B cell (primary cell): ENCODE results near the gene DNAH2.

Experiments
- CTCF ChIP-seq: fragments of 200-600 bp; IDR thresholded peaks from one replicate; pipeline ENCODE4 v1.8.0; 2022; ENCODE audit warnings: antibody characterized with exemption, mild to moderate bottlenecking
- EZH2 ChIP-seq: IDR thresholded peaks from 2 replicates; pipeline ENCODE4 v1.6.1; 2012; ENCODE audit warnings: borderline replicate concordance, low read depth, mild to moderate bottlenecking, moderate library complexity, low read length; ENCODE audit not compliant: insufficient read depth, poor library complexity, severe bottlenecking

GRCh38 chr17:7807206-7807605 is 89.7 kb downstream of the DNAH2 start:
- TF ChIP-seq EZH2 (no peak), CTCF (no peak)
